Astrocyte (in vitro differentiated cells and primary cell): ENCODE results near the gene CACNA1A. TPM values are rescaled to one million over a fixed set of nuclear protein-coding genes. Genes with fewer than 3 reads are reported as not detected.

Source experiments
- DNase-seq: peaks from one replicate; pipeline ENCODE4 v3.0.0-alpha.2; 2010; ENCODE audit warnings: low read depth
- FAIRE-seq: peaks from 2 replicates; lab custom pipeline; 2011; peaks lifted over from hg19 to GRCh38; lab: Jason Lieb, UNC
- H2AFZ ChIP-seq: 2 replicates; pipeline ENCODE4 v1.6.0; 2012; ENCODE audit warnings: low read depth, low read length, inconsistent platforms
- H3K27ac ChIP-seq: 2 replicates; pipeline ENCODE4 v1.5.1; 2011; ENCODE audit warnings: low read depth, low read length, inconsistent platforms
- H3K27me3 ChIP-seq: 2 replicates; pipeline ENCODE4 v1.6.0; 2011; ENCODE audit warnings: low read length, inconsistent platforms; ENCODE audit not compliant: insufficient read depth
- H3K36me3 ChIP-seq: 2 replicates; pipeline ENCODE4 v1.5.1; 2011; ENCODE audit warnings: low read length, inconsistent platforms; ENCODE audit not compliant: insufficient read depth
- H3K4me1 ChIP-seq: 2 replicates; pipeline ENCODE4 v1.5.1; 2011; ENCODE audit warnings: low read length, inconsistent platforms; ENCODE audit not compliant: insufficient read depth
- H3K4me2 ChIP-seq: 2 replicates; pipeline ENCODE4 v1.6.0; 2012; ENCODE audit warnings: low read length, inconsistent platforms
- H3K4me3 ChIP-seq: 2 replicates; pipeline ENCODE4 v1.5.1; 2011; ENCODE audit warnings: low read depth, mild to moderate bottlenecking, low read length, inconsistent platforms; ENCODE audit not compliant: insufficient read depth
- H3K79me2 ChIP-seq: 2 replicates; pipeline ENCODE4 v1.6.0; 2012; ENCODE audit warnings: mild to moderate bottlenecking, low read length, inconsistent platforms; ENCODE audit not compliant: insufficient read depth
- H3K9ac ChIP-seq: 2 replicates; pipeline ENCODE4 v1.6.0; 2012; ENCODE audit warnings: mild to moderate bottlenecking, low read length, inconsistent platforms
- H3K9me3 ChIP-seq: 2 replicates; pipeline ENCODE4 v1.5.1; 2012; ENCODE audit warnings: low read depth, mild to moderate bottlenecking, low read length, inconsistent platforms; ENCODE audit not compliant: insufficient read depth
- H4K20me1 ChIP-seq: 2 replicates; pipeline ENCODE4 v1.6.0; 2012; ENCODE audit warnings: low read length, inconsistent platforms; ENCODE audit not compliant: insufficient read depth
- H3K27ac Mint-ChIP-seq: one replicate; pipeline ENCODE4 v1.8.0; 2021; ENCODE audit warnings: mild to moderate bottlenecking, mixed read lengths; ENCODE audit not compliant: unreplicated experiment
- H3K27me3 Mint-ChIP-seq: one replicate; pipeline ENCODE4 v1.8.0; 2021; ENCODE audit warnings: low read depth, mixed read lengths; ENCODE audit not compliant: unreplicated experiment
- H3K36me3 Mint-ChIP-seq: one replicate; pipeline ENCODE4 v1.8.0; 2021; ENCODE audit warnings: low read depth, mixed read lengths; ENCODE audit not compliant: unreplicated experiment
- H3K4me1 Mint-ChIP-seq: one replicate; pipeline ENCODE4 v1.8.0; 2021; ENCODE audit warnings: low read depth, mixed read lengths; ENCODE audit not compliant: unreplicated experiment
- H3K4me3 Mint-ChIP-seq: one replicate; pipeline ENCODE4 v1.8.0; 2021; ENCODE audit warnings: mild to moderate bottlenecking, moderate library complexity, mixed read lengths; ENCODE audit not compliant: unreplicated experiment
- H3K9me3 Mint-ChIP-seq: one replicate; pipeline ENCODE4 v1.8.0; 2021; ENCODE audit warnings: mild to moderate bottlenecking, mixed read lengths; ENCODE audit not compliant: unreplicated experiment
- CTCF ChIP-seq: IDR thresholded peaks from 2 replicates; pipeline ENCODE4 v1.5.1; 2011; ENCODE audit warnings: low read depth, mild to moderate bottlenecking, inconsistent platforms, low read length, moderate library complexity; ENCODE audit not compliant: insufficient read depth
- EZH2 ChIP-seq: IDR thresholded peaks from 2 replicates; pipeline ENCODE4 v1.6.1; 2012; ENCODE audit warnings: mild to moderate bottlenecking, low read length, inconsistent platforms; ENCODE audit not compliant: insufficient read depth
- total RNA-seq: library from RNA; stranded (reverse); gene quantifications from 2 replicates; pipeline ENCODE4 v1.2.1, GENCODE V29; 2021

CACNA1A gene
- total RNA-seq, 1 donor from 2014 or later: 9.4 TPM

GRCh38 chr19:13526552-13526951 is 20.3 kb upstream of the CACNA1A start:
- peaks cover 6% of the 10 kb centered on the region for H3K9me3 Mint-ChIP-seq
- no peak for DNase-seq
- H3K4me3 ChIP-seq: no peak overlapping the region

GRCh38 chr19:13521066-13521465 is 14.8 kb upstream of the CACNA1A start:
- Mint-ChIP-seq H3K9me3 (peaks cover 16% of the 10 kb centered on the region), H3K4me1 (no peaks in the 10 kb centered on the region), H3K27ac (no peak overlapping the region), H3K4me3 (no peak overlapping the region), H3K27me3 (peaks cover 32% of the 10 kb centered on the region), H3K36me3 (peaks cover 3% of the 10 kb centered on the region)
- TF ChIP-seq CTCF (no peak), EZH2 (no peak)
- no peaks in the 10 kb centered on the region for H3K79me2 ChIP-seq
- H3K27me3 ChIP-seq: no peaks in the 10 kb centered on the region
- H3K4me2 ChIP-seq: no peak overlapping the region
- H3K27ac ChIP-seq: no peak overlapping the region
- H3K4me1 ChIP-seq: no peaks in the 10 kb centered on the region
- no peak overlapping the region for H3K9ac ChIP-seq
- DNase-seq (no peak), FAIRE-seq (no peak)
- H3K36me3 ChIP-seq: no peaks in the 10 kb centered on the region
- no peak overlapping the region for H3K4me3 ChIP-seq
- no peak overlapping the region for H2AFZ ChIP-seq
- H4K20me1 ChIP-seq: no peaks in the 10 kb centered on the region
- H3K9me3 ChIP-seq: peaks cover 5% of the 10 kb centered on the region

More at GRCh38 chr19:13526552-13526951, 20.3 kb upstream of the CACNA1A start:
- Histone ChIP-seq H3K27me3 (no peaks in the 10 kb centered on the region), H4K20me1 (no peaks in the 10 kb centered on the region), H2AFZ (no peak overlapping the region), H3K4me2 (no peak overlapping the region), H3K9ac (no peak overlapping the region), H3K4me1 (no peaks in the 10 kb centered on the region), H3K79me2 (no peaks in the 10 kb centered on the region), H3K9me3 (no peaks in the 10 kb centered on the region), H3K36me3 (no peaks in the 10 kb centered on the region), H3K27ac (no peak overlapping the region)
- no peak for FAIRE-seq
- Mint-ChIP-seq H3K4me3 (no peak overlapping the region), H3K4me1 (no peaks in the 10 kb centered on the region), H3K27ac (no peak overlapping the region), H3K36me3 (peaks cover 3% of the 10 kb centered on the region), H3K27me3 (peaks cover 16% of the 10 kb centered on the region)
- TF ChIP-seq CTCF: peak; percentile 20
- no peak for TF ChIP-seq EZH2

DNA sequence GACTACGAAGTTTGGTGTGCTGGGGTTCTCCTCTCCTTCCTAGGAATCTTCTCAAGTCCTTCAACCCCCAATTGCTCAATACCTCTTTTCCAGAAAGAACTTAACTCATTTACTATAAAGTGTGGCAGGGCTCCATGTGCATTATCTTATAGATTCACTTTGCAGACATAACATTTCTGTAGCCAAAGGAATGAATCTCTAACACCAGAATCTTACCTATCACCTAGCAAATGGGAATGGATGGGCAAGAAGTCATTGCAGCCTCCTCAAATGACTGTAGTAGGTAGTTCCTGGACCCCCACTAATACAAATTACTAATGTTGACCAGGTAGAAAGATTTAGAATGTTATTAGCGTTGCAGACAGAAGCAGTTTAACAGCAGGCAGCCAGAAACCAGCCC is 5.7 kb upstream of the CACNA1A start:
- no peak overlapping the region for H3K4me3 Mint-ChIP-seq
- no peaks in the 10 kb centered on the region for H3K9me3 ChIP-seq
- H3K79me2 ChIP-seq: no peaks in the 10 kb centered on the region
- no peak overlapping the region for H3K4me3 ChIP-seq
- H3K4me2 ChIP-seq: no peak overlapping the region
- no peak for DNase-seq
- H3K27ac ChIP-seq: no peak overlapping the region
- no peak for FAIRE-seq
- peaks cover 34% of the 10 kb centered on the region for H3K27me3 ChIP-seq
- H3K4me1 Mint-ChIP-seq: peaks cover 4% of the 10 kb centered on the region
- H3K36me3 Mint-ChIP-seq: no peaks in the 10 kb centered on the region
- no peak for TF ChIP-seq CTCF
- no peak for TF ChIP-seq EZH2
- H2AFZ ChIP-seq: no peak overlapping the region
- no peaks in the 10 kb centered on the region for H3K36me3 ChIP-seq
- no peak overlapping the region for H3K27ac Mint-ChIP-seq
- no peak overlapping the region for H3K9ac ChIP-seq
- peaks cover 55% of the 10 kb centered on the region for H3K27me3 Mint-ChIP-seq
- no peaks in the 10 kb centered on the region for H3K4me1 ChIP-seq
- no peaks in the 10 kb centered on the region for H4K20me1 ChIP-seq
- H3K9me3 Mint-ChIP-seq: no peaks in the 10 kb centered on the region
